GM12865 (cell line): ENCODE data around the gene SNX20.

ENCODE experiments used
- DNase-seq: peaks from one replicate; pipeline ENCODE4 v3.0.0; 2010; ENCODE audit warnings: low read depth
- H3K4me3 ChIP-seq: 2 replicates; pipeline ENCODE4 v1.5.1; 2011; ENCODE audit warnings: mild to moderate bottlenecking, low read depth, low read length, control low read depth
- CTCF ChIP-seq: IDR thresholded peaks from 2 replicates; pipeline ENCODE4 v1.5.1; 2011; ENCODE audit warnings: low read length, control low read depth, low read depth, inconsistent platforms; ENCODE audit not compliant: insufficient read depth; ENCODE audit errors: missing control alignments

SNX20 gene

GRCh38 chr16:50688083-50688482 lies 7.0 kb upstream of the SNX20 start:
- no peak for DNase-seq
- no peak overlapping the region for H3K4me3 ChIP-seq
- no peak for TF ChIP-seq CTCF

GRCh38 chr16:50685462-50686063 lies 4.5 kb upstream of the SNX20 start:
- no peak for TF ChIP-seq CTCF
- H3K4me3 ChIP-seq, result no peak overlapping the region
- DNase-seq, result no peak

- no peak overlapping the region for H3K4me3 ChIP-seq
- DNase-seq, result peak; percentile 64
- TF ChIP-seq CTCF, result no peak
Measured at GRCh38 chr16:50684823-50685461, 3.8 kb upstream of the SNX20 start.

GRCh38 chr16:50683689-50684374 lies 2.7 kb upstream of the SNX20 start:
- H3K4me3 ChIP-seq, result no peak overlapping the region; the same call in 1 of the 2 replicates
- peak; percentile 92 for DNase-seq
- no peak for TF ChIP-seq CTCF

GRCh38 chr16:50680556-50680893 lies 587 bp downstream of the SNX20 start:
- no peak for TF ChIP-seq CTCF
- H3K4me3 ChIP-seq, result peak overlapping the region; percentile 81
- DNase-seq, result no peak

- H3K4me3 ChIP-seq, result peak overlapping the region; percentile 81
- DNase-seq, result no peak
- no peak for TF ChIP-seq CTCF
Measured at GRCh38 chr16:50679676-50680555, 1.2 kb downstream of the SNX20 start.
